OCI-LY1 (cell line): ENCODE results near the gene EIF3J.
"Not testable (repeated sequence)": the region's sequence is repeated elsewhere in the genome, so short reads cannot be mapped to it uniquely, and the experiment has no call there.

Experiments used
- H2AFZ ChIP-seq: fragments of 200-600 bp; sonication (generic), shearing (Covaris generic); 2 replicates; pipeline ENCODE4 v1.6.0; 2014; ENCODE audit warnings: antibody characterized with exemption, mild to moderate bottlenecking, low read length
- H3F3A ChIP-seq: fragments of 200-600 bp; sonication (generic), shearing (Covaris generic); 2 replicates; pipeline ENCODE4 v1.6.0; 2014; ENCODE audit warnings: mild to moderate bottlenecking, antibody characterized with exemption, low read length, moderate library complexity; ENCODE audit not compliant: insufficient read depth
- H3K27ac ChIP-seq: fragments of 200-600 bp; sonication (generic); 2 replicates; pipeline ENCODE4 v1.5.1; 2014; ENCODE audit warnings: low read length, mixed run types, mild to moderate bottlenecking, low read depth; ENCODE audit not compliant: poor library complexity, severe bottlenecking
- H3K27me3 ChIP-seq: fragments of 200-600 bp; sonication (generic); 2 replicates; pipeline ENCODE4 v1.6.0; 2014; ENCODE audit warnings: antibody characterized with exemption, mild to moderate bottlenecking, low read length, moderate library complexity; ENCODE audit not compliant: insufficient read depth
- H3K36me3 ChIP-seq: fragments of 200-600 bp; sonication (generic); 2 replicates; pipeline ENCODE4 v1.6.1; 2014; ENCODE audit warnings: mild to moderate bottlenecking, antibody characterized with exemption, low read length, moderate library complexity, mixed read lengths; ENCODE audit not compliant: insufficient read depth
- H3K4me1 ChIP-seq: fragments of 200-600 bp; sonication (generic); 2 replicates; pipeline ENCODE4 v1.5.1; 2014; ENCODE audit warnings: mild to moderate bottlenecking, low read length, moderate library complexity; ENCODE audit not compliant: insufficient read depth, severe bottlenecking
- H3K4me2 ChIP-seq: fragments of 200-600 bp; sonication (generic), shearing (Covaris generic); 2 replicates; pipeline ENCODE4 v1.6.1; 2014; ENCODE audit warnings: low read length
- H3K4me3 ChIP-seq: fragments of 200-600 bp; sonication (generic); 2 replicates; pipeline ENCODE4 v1.5.1; 2014; ENCODE audit warnings: low read length, low read depth, mild to moderate bottlenecking, mixed read lengths; ENCODE audit not compliant: poor library complexity, severe bottlenecking
- H3K79me2 ChIP-seq: fragments of 200-600 bp; shearing (Covaris generic); 2 replicates; pipeline ENCODE4 v1.6.1; 2016; ENCODE audit warnings: mixed run types, low read length, mixed read lengths; ENCODE audit not compliant: insufficient read depth
- H3K9ac ChIP-seq: fragments of 200-600 bp; sonication (generic), shearing (Covaris generic); 2 replicates; pipeline ENCODE4 v1.6.1; 2014; ENCODE audit warnings: mild to moderate bottlenecking, low read length, mixed read lengths
- H3K9me2 ChIP-seq: fragments of 200-600 bp; sonication (generic), shearing (Covaris generic); 2 replicates; pipeline ENCODE4 v1.6.1; 2014; ENCODE audit warnings: low read depth, mild to moderate bottlenecking, low read length, mixed read lengths
- H3K9me3 ChIP-seq: fragments of 200-600 bp; shearing (Covaris generic); 2 replicates; pipeline ENCODE4 v1.6.1; 2014; ENCODE audit warnings: low read length, mixed read lengths
- H4K20me1 ChIP-seq: fragments of 200-600 bp; sonication (generic), shearing (Covaris generic); 2 replicates; pipeline ENCODE4 v1.6.0; 2016; ENCODE audit warnings: mild to moderate bottlenecking, low read length; ENCODE audit not compliant: insufficient read depth
- EZH2 ChIP-seq: fragments of 200-600 bp; sonication (generic), shearing (Covaris generic); IDR thresholded peaks from 2 replicates; pipeline ENCODE4 v1.8.0; 2017; ENCODE audit warnings: borderline replicate concordance, mixed run types, mild to moderate bottlenecking, antibody characterized with exemption, low read length, moderate library complexity, mixed read lengths
- TF ChIP-seq, protein P1 (sequence below): fragments of 200-600 bp; sonication (generic), shearing (Covaris generic); IDR thresholded peaks from 2 replicates; pipeline ENCODE4 v1.5.1; 2017; ENCODE audit warnings: mild to moderate bottlenecking, antibody characterized with exemption, low read length, moderate library complexity, mixed read lengths

The EIF3J gene

DNA sequence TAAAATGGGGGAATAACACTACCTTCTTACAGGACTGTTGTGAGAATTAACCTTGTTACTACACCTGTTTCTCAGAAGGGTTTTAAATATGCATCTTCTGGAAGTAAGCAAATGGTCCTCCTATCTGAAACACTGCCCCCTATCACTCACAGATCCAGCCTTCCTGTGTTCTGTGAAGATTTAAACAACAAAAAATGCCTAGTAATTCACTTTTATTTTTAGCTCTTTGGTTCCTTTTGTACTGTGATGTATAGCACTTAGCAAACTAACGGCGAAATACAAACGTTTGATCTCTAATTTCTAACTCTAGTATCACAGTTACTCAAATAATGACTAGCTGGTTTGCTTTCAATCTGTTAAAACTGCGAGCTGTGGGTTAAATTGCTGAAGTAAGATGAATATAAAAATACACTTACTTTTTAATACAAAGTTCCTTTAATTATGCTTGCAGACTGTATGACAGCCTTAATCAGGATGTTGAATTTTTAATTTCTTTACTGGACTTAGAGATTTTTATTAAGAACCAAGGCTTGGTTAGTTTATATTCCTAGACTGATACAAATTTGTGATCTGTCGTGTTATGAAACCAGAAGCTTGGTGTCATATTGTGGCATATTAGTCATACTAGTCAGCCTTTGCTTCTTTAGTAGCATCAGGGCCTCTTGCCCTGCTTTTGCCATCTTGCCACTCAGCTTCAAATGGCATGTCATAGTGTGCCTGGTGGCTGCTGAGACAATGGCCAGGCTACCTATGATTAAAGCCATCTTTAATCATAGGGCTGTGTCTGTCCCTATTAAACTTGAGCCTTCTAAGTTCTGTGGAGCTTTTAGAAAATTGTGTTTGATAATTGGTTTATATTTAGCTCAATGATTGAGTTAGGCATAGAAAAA lies 9.2 kb downstream of the EIF3J start:
- Histone ChIP-seq H4K20me1 (no peaks in the 10 kb centered on the region), H3K9ac (no peak overlapping the region), H3K9me3 (no peaks in the 10 kb centered on the region), H3K4me1 (peaks cover 47% of the 10 kb centered on the region), H2AFZ (no peak overlapping the region), H3K27ac (no peak overlapping the region), H3K9me2 (no peaks in the 10 kb centered on the region), H3F3A (no peaks in the 10 kb centered on the region), H3K27me3 (no peaks in the 10 kb centered on the region), H3K4me2 (peak overlapping the region; percentile 6; the same call in 1 of the 2 replicates), H3K79me2 (peaks cover 68% of the 10 kb centered on the region), H3K4me3 (no peak overlapping the region), H3K36me3 (peaks cover 42% of the 10 kb centered on the region)
- TF ChIP-seq EZH2 = no peak
- TF ChIP-seq, protein P1, sequence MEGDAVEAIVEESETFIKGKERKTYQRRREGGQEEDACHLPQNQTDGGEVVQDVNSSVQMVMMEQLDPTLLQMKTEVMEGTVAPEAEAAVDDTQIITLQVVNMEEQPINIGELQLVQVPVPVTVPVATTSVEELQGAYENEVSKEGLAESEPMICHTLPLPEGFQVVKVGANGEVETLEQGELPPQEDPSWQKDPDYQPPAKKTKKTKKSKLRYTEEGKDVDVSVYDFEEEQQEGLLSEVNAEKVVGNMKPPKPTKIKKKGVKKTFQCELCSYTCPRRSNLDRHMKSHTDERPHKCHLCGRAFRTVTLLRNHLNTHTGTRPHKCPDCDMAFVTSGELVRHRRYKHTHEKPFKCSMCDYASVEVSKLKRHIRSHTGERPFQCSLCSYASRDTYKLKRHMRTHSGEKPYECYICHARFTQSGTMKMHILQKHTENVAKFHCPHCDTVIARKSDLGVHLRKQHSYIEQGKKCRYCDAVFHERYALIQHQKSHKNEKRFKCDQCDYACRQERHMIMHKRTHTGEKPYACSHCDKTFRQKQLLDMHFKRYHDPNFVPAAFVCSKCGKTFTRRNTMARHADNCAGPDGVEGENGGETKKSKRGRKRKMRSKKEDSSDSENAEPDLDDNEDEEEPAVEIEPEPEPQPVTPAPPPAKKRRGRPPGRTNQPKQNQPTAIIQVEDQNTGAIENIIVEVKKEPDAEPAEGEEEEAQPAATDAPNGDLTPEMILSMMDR = peak; percentile 54

DNA sequence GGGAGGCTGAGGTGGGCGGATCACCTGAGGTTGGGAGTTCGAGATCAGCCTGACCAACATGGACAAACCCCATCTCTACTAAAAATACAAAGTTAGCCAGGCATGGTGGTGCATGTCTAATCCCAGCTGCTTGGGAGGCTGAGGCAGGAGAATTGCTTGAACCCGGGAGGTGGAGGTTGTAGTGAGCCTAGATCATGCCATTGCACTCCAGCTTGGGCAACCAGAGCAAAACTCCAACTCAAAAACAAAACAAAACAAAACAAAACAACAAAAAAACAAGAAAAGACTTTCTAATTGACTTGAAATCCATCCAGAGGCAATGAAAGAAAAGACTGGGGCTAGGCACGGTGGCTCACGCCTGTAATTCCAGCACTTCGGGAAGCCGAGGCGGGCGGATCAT lies 12.2 kb downstream of the EIF3J start:
- H3K27me3 ChIP-seq, H4K20me1 ChIP-seq, H3K27ac ChIP-seq, H2AFZ ChIP-seq, H3K9me3 ChIP-seq, H3F3A ChIP-seq, H3K4me2 ChIP-seq, H3K9me2 ChIP-seq, H3K4me3 ChIP-seq, H3K9ac ChIP-seq: not testable (repeated sequence)
- peaks cover 43% of the 10 kb centered on the region for H3K36me3 ChIP-seq
- peaks cover 29% of the 10 kb centered on the region for H3K4me1 ChIP-seq
- peaks cover 40% of the 10 kb centered on the region for H3K79me2 ChIP-seq

DNA sequence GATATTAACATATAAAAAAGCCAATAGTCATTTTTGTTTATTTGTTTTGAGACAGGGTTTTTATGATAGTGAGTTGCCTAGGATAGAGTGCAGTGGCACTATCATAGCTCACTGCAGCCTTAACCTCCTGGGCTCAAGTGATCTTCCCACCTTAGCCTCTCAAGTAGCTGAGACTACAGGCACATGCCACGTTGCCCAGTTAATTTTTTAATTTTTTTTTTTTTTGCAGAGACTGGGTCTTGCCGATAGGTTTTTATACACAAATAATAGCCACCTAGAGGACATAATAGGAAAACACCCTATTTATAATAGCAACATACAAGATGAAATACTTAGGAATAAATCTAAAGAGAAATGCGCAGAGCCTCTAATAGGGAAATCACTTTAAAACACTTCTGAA lies 13.3 kb downstream of the EIF3J start:
- Histone ChIP-seq H3K4me2 (no peak overlapping the region), H3K79me2 (peaks cover 34% of the 10 kb centered on the region), H2AFZ (no peak overlapping the region), H3K9me3 (no peaks in the 10 kb centered on the region), H3K36me3 (peaks cover 54% of the 10 kb centered on the region), H3F3A (no peaks in the 10 kb centered on the region), H4K20me1 (no peaks in the 10 kb centered on the region), H3K27ac (no peak overlapping the region), H3K4me3 (no peak overlapping the region), H3K9me2 (no peaks in the 10 kb centered on the region), H3K4me1 (peaks cover 24% of the 10 kb centered on the region), H3K27me3 (no peaks in the 10 kb centered on the region), H3K9ac (no peak overlapping the region)
- TF ChIP-seq, protein P1 = peak; percentile 51
- no peak for TF ChIP-seq EZH2

DNA sequence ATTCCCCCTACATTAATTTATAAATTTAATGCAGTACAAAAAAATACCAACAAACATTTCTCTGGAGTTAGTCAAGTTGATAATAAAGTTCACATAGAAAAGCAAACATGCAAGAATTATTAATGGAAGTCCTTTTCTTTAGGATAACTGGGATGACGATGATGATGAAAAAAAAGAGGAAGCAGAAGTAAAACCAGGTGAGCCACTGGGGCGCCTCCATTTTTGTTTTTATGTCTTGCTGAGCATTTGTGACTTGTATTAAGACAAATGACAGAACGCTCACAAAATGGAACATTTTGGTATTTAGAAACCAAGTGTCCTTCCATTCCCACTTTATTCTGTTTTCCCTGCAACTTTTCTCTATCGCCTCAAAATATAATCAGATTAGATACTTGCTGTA lies 13.8 kb downstream of the EIF3J start:
- no peak overlapping the region for H2AFZ ChIP-seq
- H3K27ac ChIP-seq = no peak overlapping the region
- no peak overlapping the region for H3K4me3 ChIP-seq
- H3K9me3 ChIP-seq = no peaks in the 10 kb centered on the region
- H4K20me1 ChIP-seq = no peaks in the 10 kb centered on the region
- peaks cover 20% of the 10 kb centered on the region for H3K4me1 ChIP-seq
- peaks cover 30% of the 10 kb centered on the region for H3K79me2 ChIP-seq
- no peak for TF ChIP-seq EZH2
- TF ChIP-seq, protein P1 = no peak
- no peak overlapping the region for H3K4me2 ChIP-seq
- H3F3A ChIP-seq = no peaks in the 10 kb centered on the region
- no peaks in the 10 kb centered on the region for H3K9me2 ChIP-seq
- H3K36me3 ChIP-seq = peaks cover 59% of the 10 kb centered on the region
- H3K27me3 ChIP-seq = no peaks in the 10 kb centered on the region
- H3K9ac ChIP-seq = no peak overlapping the region
